HG03039 (cell line): ENCODE results near the gene SRSF8.
"Not testable (repeated sequence)": the region's sequence is repeated elsewhere in the genome, so short reads cannot be mapped to it uniquely, and the experiment has no call there.

ENCODE experiments used
- ATAC-seq: cut with Tn5 transposase; IDR thresholded peaks from one replicate; pipeline ENCODE4 v1.9.1; 2021; ENCODE audit warnings: mild to moderate bottlenecking, moderate library complexity; ENCODE audit not compliant: unreplicated experiment

The SRSF8 gene

GRCh38 chr11:95093548-95093947 lies 26.8 kb downstream of the SRSF8 start:
- ATAC-seq, result no peak

DNA sequence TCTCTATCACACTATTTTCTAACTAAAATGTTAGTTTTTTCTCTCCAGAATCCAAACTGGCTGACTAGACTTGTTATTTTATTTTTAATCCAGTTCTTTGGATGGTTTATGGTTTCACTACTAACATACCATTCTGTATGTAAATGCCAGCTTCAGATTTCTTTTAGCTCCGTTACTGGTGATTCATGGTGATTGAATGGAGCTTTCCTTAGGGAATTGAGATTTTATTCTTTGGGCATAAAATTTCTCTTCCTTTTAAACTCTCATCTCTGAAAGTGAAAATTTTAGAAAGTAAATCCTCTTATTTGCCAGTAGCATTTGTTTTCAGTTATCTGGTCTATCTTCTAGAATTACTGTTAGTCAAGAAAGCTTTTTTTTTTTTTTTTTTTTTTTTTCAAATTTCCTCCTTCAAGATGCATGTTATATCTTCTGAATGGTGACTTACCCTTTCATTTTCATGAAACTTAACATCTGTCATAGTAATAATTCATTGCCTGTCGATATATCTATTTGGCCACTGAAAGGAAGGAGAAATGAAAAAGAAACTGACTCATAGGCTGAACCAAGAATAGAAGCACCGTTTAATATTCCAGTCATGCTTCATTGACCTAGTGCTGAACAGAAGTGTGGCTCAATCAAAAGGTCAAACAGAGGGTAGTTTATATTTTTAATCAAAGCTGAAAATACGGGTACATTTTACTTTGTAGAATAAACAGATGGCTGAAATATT lies 29.3 kb downstream of the SRSF8 start:
- ATAC-seq, result peak; percentile 76

GRCh38 chr11:95097209-95097608 lies 30.5 kb downstream of the SRSF8 start:
- ATAC-seq, result no peak

- no peak for ATAC-seq
Measured at GRCh38 chr11:95098826-95099225, 32.1 kb downstream of the SRSF8 start.

- no peak for ATAC-seq
Measured at GRCh38 chr11:95100191-95100648, 33.5 kb downstream of the SRSF8 start.

GRCh38 chr11:95100856-95101507 lies 34.3 kb downstream of the SRSF8 start:
- no peak for ATAC-seq

- ATAC-seq, result no peak
Measured at GRCh38 chr11:95101935-95102334, 35.2 kb downstream of the SRSF8 start.

GRCh38 chr11:95102733-95103132 lies 36.0 kb downstream of the SRSF8 start:
- no peak for ATAC-seq

DNA sequence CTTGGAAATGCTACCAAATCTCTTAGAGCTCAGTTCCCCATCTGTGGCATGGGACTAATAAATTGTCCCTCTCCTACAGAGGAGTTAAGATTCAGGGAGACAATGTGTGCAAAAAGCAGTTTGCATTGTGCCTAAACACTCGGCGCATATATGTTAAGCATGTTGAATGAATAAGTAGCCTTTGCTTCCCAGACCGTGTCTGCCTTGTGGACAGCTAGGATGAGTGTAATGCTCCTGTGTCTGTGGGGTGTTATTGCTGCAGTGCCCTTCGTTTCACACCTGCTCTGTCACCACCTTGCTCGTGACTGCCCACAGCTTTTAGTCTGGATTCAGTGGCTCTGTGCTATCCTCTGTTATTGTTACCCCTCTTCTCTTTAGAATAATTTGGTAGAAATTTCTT lies 37.0 kb downstream of the SRSF8 start:
- no peak for ATAC-seq

- no peak for ATAC-seq
Measured at GRCh38 chr11:95104121-95104830, 37.6 kb downstream of the SRSF8 start.

DNA sequence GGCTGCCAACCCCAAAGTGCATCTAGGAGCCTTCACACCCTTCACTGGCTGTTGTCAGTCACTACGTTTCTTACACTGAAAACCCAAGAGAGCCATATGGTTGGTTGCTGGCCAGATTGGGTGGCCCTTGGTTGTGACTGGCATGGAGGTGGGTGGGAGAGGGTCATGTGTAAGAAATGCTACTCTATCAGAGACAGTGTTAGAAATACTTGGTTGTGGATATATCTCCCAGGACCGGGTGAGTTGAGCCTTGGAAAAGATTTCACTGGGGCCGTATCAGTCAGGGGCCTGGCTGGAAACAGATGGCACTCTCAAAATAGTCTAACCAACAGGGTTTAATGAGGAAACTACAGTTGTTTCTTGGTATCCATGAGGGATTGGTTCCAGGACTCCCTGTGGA lies 38.1 kb downstream of the SRSF8 start:
- no peak for ATAC-seq

DNA sequence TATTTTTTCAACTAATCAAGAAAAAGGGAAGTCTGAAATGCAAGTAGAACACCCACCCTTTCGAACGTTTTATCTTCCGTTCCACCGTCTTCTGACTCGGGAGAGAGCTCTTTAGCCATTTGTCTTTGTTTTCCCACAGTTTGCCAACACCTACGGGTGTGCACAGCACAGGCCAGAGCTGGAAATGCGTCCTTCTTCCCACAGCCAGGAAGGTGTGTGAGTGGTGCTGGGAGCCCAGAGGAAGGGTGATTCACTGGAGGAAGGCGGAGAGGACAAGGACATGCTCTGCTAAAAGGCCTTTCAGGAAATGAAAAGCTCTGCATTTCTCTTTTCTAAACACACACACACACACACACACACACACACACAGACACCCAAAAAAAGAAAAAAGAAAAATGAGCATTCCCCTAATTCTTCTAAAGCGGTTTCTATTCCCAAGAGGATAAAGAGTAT lies 41.5 kb downstream of the SRSF8 start:
- ATAC-seq, result no peak

DNA sequence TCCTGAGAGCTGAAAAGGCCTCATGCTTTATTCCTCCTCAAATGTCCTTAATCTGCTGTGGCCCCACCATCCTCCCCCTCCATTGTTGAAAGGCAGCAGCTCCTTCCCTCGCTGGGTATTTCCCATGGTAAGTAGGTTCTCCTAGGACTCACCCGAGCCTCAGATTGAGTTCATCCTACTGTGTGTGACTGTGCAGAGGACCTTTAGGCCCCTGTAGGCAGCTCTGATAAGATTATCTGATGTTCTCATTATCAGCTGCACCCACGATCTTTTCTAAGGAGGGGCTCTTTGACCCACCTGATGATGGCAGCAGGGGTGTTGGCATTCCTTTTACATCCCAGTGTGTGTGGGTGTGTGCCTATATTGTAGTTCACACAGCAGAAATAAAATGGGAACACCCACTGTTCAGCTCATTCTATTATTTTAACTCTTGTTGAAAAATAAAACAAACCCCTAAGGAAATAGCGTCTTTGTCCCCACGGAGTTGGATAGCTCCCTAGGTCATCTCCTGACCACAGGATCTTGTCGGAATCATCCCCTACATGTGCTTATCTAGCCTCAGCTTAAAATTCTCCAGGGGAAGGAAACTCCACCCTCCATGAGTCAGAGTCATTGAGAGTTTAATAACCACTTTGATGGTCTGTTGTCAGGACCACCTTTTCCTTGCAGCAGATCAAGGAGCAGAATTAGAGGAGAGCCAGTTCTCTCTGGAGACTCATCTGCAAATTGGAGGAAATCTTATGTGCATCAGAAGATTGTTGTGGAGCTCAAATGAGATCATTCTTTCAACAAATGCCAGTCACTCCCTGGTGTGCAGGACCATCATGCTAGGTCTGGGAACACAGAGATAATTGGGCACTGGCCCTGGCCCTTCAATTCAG lies 42.2 kb downstream of the SRSF8 start:
- no peak for ATAC-seq

DNA sequence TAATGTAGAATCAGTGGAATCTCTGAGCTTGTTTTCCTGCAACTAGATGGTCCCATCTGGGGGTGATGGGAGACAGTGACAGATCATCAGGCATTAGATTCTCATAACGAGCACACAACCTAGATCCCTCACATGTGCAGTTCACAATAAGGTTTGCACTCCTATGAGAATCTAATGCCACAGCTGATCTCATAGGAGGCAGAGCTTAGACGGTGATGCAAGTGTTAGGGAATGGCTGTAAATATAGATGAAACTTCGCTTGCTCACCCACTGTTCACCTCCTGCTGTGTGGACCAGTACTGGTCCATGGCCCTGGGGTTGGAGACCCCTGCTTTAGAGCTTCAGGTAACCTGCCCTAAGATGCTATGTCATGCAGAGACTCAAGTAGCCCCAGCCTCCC lies 44.8 kb downstream of the SRSF8 start:
- ATAC-seq, result not testable (repeated sequence)

DNA sequence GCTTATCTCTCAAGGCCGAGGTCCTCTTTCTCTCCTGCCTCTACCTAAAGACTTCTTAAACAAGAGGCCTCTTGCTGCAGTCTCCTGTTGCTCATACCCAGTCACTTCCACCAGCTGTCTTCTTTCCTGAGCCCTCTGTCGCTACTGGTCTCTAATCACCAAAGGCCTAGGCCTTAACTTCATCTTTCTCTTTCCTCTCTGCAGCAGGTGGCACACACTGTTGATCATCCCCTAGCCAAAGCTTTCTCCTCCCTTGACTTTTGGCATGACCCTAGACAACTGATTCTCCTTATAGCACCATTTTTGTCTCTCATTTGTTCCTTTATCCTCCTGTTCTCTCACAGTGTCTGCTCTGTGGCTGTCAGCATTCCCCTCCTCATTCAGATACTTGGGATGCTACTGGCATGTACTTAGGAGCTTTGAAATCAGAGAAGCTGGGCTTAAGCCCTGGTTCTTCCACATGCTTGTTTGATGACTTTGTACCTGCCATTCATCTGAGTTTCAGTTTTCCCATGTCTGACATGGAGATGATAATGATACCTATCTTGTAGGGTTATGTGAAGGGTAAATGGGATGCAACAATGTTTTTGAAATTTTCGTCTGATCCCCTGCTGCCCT lies 45.3 kb downstream of the SRSF8 start:
- ATAC-seq, result no peak

DNA sequence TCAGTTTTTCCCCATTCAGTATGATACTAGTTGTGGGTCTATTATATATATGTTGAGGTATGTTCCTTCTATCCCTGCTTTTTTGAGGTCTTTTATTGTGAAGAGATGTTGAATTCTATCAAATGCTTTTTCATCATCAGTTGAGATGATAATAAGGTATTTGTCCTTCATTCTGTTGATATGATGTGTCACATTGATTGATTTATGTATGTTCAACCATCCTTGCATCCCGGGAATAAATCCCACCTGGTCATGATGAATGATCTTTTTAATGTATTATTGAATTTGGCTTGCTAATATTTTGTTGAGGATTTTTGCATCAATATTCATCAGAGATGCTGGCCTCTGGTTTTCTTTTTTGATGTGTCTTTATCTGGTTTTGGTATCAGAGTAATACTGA lies 48.9 kb downstream of the SRSF8 start:
- ATAC-seq, result no peak

- no peak for ATAC-seq
Measured at GRCh38 chr11:95119361-95120060, 52.8 kb downstream of the SRSF8 start.
